GM12873 (cell line): ENCODE results near the gene ZNF823.
A peak's percentile ranks its signal among the peaks of the same experiment; 100 is the strongest.

Experiments used
- TF ChIP-seq, protein P1 (sequence below): IDR thresholded peaks from 2 replicates; pipeline ENCODE4 v1.5.1; 2012; ENCODE audit warnings: low read depth, mild to moderate bottlenecking, moderate library complexity, low read length, control low read depth; ENCODE audit not compliant: insufficient read depth; ENCODE audit errors: missing control alignments

The ZNF823 gene

DNA sequence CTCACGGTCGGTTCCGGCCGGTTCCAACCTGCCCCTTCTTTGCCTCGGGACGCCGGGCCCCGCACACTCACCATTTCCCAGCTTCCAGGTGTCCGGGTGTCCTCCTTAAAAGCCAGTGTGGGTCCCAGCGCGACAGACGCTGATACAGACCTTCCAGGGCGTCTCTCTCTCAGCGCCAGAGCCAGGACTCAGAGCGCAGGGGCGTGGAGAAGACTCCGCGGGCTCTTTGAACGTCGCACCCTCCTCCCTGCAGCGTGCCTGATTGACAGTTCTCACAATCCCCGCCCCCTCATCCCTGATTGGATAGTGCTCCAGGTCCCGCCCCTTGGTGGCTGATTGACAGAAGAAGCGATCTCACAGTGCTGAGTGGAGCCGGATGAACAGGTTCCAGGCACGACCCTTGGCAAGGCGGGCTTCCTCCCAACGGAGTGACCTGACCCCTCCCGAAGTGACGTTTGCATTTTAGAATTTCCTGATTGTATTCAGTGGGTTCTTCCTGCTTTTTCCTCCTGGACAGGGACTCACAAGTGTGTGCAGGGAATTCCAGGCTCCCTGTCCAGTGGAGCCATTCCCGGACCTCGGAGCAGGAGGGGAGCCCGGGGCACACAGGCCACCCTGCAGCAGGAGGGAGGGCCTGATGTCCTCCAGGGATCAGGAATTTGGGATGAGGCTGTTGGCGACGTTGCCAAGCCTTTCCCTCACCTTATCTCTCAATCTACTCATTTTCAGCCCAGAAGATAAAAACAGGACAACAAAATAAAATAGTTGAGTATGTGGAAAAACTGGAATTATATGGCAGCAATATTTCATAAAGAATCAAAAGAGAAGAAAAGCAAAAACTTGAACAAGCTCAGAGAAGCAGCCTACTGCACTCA lies at the start of gene ZNF823:
Gene ZNF823, minus strand, starts transcription at position 201 of the 875 bp plus-strand sequence. Its CDS starts 127 bp downstream, at position 74.
- TF ChIP-seq, protein P1, sequence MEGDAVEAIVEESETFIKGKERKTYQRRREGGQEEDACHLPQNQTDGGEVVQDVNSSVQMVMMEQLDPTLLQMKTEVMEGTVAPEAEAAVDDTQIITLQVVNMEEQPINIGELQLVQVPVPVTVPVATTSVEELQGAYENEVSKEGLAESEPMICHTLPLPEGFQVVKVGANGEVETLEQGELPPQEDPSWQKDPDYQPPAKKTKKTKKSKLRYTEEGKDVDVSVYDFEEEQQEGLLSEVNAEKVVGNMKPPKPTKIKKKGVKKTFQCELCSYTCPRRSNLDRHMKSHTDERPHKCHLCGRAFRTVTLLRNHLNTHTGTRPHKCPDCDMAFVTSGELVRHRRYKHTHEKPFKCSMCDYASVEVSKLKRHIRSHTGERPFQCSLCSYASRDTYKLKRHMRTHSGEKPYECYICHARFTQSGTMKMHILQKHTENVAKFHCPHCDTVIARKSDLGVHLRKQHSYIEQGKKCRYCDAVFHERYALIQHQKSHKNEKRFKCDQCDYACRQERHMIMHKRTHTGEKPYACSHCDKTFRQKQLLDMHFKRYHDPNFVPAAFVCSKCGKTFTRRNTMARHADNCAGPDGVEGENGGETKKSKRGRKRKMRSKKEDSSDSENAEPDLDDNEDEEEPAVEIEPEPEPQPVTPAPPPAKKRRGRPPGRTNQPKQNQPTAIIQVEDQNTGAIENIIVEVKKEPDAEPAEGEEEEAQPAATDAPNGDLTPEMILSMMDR: no peak

DNA sequence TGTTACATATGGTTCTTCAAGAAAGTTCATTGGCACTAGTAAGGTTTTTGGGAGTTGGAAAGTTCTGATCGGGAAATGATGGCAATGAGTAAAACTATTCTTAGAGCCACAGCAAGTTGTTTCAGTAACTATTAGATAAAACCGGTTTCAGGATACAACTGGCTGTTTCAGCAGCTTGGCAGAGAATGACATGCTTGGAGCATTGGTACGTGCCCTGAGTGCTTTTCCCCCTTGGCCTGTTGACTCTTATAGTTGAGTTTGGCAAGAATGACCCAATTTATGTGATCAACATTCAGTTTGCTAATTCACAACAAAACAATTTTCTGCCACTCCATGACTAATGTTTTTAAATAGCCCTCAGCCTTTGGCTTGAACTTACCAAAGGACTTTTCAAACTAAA lies 48.8 kb upstream of the ZNF823 start:
- TF ChIP-seq, protein P1: no peak

DNA sequence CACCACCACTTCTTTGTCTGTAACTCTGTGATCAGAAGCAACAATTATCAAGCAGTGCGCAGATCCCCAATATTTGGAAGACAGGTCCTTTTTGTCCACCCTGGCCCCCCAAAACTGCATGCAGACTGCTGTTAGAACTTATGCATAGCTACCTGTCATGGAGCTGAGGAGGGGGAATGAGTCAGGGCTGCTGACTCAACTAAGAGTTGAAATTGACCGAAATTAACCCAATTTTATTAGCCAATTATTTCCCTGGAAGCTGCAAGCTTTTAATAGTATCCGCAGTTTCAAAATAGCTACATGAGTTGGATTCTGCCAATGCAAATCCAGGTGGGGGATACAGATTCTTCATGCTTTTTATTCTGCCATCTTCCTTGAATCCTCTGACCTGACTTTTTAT lies 45.6 kb upstream of the ZNF823 start:
- TF ChIP-seq, protein P1: no peak

DNA sequence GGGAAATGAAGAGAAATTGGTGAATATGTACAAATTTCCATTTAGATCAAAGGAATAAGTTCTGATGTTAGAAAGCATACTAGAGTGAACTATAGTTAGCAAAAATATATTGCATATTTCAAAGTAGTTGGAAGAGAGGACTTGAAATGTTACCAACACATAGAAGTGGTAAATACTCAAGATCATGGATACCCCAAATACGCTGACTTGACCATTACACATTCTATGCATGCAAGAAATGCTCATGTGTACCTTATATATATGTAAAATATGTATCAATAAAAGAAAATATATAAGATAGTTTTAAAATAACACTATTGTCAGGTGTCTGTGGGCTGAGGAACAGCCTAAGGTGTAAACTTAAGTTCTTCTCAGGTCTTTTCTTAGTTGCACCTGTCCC lies 45.0 kb upstream of the ZNF823 start:
- TF ChIP-seq, protein P1: no peak

DNA sequence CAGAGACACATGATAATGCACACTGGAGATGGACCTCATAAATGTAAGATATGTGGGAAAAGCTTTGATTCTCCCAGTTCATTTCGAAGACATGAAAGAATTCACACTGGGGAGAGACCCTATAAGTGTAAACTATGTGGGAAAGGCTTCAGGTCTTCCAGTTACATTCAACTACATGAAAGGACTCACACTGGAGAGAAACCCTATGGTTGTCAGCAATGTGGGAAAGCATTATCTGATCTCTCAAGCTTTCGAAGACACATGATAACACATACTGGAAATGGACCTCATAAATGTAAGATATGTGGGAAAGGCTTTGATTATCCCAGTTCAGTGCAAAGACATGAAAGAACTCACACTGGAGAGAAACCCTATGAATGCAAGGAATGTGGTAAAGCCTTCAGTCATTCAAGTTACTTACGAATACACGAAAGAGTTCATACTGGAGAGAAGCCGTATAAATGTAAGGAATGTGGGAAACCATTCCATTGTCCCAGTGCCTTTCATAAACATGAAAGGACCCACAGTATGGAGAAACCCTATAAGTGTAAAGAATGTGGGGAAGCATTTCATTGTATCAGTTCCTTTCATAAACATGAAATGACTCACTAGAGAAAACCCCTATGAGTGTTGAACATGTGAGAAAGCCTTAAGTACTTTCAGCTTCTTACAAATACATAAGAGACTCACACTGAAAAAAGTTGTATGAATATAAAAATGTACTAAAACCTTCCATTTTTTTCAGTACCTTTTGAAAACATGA lies 42.7 kb upstream of the ZNF823 start:
- TF ChIP-seq, protein P1: no peak

DNA sequence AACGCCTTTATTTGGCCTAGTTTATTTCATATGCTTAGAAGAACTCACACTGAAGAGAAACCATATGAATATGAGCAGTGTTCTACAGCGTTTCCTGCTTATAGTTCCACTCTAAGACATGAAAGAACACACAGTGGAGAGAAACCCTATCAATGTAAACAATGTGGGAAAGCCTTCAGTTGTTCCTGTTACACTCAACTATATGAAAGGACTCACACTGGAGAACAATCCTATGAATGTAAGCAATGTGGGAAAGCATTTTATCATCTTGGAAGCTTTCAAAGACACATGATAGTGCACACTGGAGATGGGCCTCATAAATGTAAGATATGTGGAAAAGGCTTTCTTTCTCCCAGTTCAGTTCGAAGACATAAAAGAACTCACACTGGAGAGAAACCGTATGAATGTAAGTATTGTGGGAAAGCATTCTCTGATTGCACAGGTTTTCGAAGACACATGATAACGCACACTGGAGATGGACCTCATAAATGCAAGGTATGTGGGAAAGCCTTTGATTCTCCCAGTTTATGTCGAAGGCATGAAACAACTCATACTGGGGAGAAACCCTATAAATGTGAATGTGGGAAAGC lies 41.8 kb upstream of the ZNF823 start:
- TF ChIP-seq, protein P1: no peak

DNA sequence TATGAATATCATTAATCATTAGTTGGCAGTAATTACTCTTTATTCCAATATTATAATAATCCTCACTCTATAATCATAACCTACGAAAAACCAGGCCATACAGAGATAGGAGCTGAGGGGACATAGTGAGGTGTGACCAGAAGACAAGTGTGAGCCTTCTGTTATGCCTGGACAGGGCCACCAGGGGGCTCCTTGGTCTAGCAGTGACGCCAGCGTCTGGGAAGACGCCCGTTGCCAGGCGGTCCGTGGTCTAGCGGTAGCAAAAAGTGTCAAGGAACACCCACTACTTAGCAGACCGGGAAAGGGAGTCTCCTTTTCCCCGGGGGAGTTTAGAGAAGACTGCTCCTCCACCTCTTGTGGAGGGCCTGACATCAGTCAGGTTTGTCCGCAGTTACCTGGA lies 32.8 kb upstream of the ZNF823 start:
- TF ChIP-seq, protein P1: peak; percentile 36
